ENCODE data around the gene THADA.

- no peak for TF ChIP-seq ZNF626 (tag by site-specific recombination; IDR thresholded peaks at IDR 0.05)
- no peak for TF ChIP-seq CTCF (tag by site-specific recombination; IDR thresholded peaks at IDR 0.05)
- TF ChIP-seq SETDB1 (IDR thresholded peaks at IDR 0.05; ENCODE audit: insufficient read length, low read length), result no peak
- no peak for TF ChIP-seq ZNF830 (tag by site-specific recombination; IDR thresholded peaks at IDR 0.05; ENCODE audit: low read depth)
Observed at GRCh38 chr2:43284967-43285366, 310.9 kb downstream of the THADA start.

All from HEK293 (cell line).